GM19099 (cell line): ENCODE data around the gene FBXO10.

Source experiments
- POLR2A ChIP-seq: IDR thresholded peaks from 3 replicates; pipeline ENCODE4 v1.6.1; 2011; ENCODE audit warnings: low read depth; ENCODE audit not compliant: insufficient read length; ENCODE audit errors: extremely low read depth

The FBXO10 gene

DNA sequence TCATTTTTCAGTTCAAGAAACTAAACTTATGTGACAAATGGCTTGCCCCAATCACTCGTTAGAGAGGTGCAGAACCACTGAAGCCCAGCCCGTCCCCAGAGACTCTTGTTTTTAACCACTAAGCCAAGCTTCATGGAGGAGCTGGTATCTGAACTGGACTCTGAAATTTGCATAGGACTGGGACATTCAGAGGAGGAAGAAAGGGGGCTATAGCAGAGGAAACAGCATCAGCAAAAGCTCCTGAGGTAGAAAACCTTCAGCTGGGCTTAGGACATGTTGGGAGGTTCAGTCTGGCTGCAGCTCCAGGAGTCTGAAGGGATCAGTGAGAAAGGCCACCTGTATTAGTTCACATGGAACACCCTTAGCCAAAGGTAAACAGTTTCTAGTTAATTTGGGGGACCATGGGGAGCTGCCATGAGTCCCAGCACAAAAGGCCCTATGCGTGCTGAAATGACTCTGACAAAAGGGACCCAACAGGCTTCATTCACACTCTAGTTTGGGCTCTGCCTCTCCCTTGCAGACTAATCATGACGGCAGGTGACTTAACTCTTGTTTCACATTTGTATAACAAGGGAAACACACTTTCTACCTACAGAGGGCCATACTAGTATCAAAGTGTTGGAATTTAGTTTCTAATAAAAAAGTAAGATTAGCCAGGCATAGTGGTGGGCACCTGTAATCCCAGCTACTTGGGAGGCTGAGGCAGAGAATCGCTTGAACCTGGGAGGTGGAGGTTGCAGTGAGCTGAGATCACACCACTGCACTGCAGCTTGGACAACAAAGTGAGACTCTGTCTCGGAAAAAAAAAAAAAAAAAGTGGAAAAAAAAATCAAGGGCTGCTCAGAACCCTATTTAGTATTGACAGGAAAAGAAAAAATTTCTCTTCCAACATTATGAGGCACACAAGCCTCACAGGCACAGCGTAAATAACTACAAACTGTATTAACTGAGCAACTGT is 10.2 kb downstream of the FBXO10 start:
- no peak for TF ChIP-seq POLR2A

- no peak for TF ChIP-seq POLR2A
Observed at GRCh38 chr9:37564916-37565315, 11.3 kb downstream of the FBXO10 start.

- TF ChIP-seq POLR2A = no peak
Observed at GRCh38 chr9:37563806-37564513, 12.2 kb downstream of the FBXO10 start.

DNA sequence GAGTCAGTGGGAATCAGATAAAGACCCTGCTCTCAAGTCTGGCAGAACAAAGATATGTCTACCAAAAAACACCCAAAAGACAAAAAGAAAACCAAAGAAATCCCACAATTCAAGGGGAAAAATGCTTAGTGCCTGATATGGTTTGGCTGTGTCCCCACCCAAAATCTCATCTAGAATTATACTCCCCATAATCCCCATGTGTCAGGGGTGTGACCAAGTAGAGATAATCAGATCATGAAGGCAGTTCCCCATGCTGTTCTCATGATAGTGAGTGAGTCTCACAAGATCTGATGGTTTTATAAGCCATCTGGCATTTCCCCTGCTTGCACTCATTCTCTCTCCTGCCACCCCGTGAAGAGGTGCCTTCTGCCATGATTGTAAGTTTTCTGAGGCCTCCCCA is 13.4 kb downstream of the FBXO10 start:
- TF ChIP-seq POLR2A = no peak

DNA sequence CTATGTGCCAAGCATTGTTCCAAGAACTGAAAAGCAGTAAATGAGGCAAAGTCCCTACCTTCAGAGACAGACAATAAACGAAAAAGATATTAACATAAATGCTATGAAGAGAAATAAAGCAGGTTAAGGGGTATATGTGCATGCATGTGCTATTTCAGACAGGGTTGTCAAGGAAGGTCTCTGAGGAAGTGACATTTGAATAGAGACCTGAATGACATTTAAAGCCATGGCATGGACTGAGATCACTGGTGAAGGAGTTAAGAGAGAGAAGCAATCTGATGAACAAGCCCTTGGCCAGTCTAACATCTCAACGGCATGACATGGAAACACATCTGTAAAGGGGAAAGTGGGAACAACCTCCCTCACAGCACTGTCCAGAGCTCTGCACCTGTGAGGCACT is 14.5 kb downstream of the FBXO10 start:
- TF ChIP-seq POLR2A = no peak

GRCh38 chr9:37559855-37560592 is 16.2 kb downstream of the FBXO10 start:
- TF ChIP-seq POLR2A = no peak

DNA sequence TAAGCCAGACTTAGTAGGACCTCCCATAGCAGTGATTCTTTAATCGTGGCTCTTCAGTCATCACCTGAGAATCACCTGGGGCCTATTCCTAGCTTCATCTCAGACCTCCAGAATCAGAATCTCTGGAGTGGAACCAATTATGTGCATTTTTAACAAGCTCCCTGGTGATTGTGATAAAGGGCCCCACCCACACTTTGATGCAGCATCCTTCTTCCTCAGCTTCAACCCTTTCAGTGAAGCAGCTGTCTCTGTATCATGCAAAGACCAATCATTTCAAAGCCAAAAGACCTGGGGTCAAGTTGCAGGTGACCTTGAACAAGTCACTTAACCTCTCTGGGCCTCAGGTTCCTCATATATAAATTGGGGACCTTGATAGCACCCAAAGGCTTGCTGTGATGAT is 17.1 kb downstream of the FBXO10 start:
- no peak for TF ChIP-seq POLR2A

DNA sequence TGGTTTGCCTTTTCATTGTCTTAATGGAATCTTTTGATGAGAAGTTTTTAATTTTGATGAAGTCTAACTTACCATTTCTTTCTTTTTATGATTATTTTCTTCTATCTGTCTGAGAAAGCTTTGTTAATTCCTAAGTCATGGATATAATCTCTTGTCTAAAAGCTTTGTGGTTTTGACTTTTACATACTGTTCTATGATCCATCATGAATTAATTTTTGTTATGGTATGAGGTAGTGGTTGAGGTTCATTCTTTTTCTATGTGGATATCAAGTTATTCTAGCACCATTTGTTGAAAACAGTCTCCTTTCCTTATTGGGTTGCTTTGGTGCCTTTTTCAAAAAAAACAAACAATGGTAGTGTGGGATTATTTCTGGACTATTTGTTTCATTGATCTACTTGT is 20.4 kb downstream of the FBXO10 start:
- no peak for TF ChIP-seq POLR2A

- TF ChIP-seq POLR2A = no peak
Observed at GRCh38 chr9:37554318-37554717, 21.9 kb downstream of the FBXO10 start.

- TF ChIP-seq POLR2A = no peak
Observed at GRCh38 chr9:37551888-37552287, 24.3 kb downstream of the FBXO10 start.

- no peak for TF ChIP-seq POLR2A
Observed at GRCh38 chr9:37551468-37551867, 24.7 kb downstream of the FBXO10 start.

- no peak for TF ChIP-seq POLR2A
Observed at GRCh38 chr9:37550781-37551180, 25.4 kb downstream of the FBXO10 start.

DNA sequence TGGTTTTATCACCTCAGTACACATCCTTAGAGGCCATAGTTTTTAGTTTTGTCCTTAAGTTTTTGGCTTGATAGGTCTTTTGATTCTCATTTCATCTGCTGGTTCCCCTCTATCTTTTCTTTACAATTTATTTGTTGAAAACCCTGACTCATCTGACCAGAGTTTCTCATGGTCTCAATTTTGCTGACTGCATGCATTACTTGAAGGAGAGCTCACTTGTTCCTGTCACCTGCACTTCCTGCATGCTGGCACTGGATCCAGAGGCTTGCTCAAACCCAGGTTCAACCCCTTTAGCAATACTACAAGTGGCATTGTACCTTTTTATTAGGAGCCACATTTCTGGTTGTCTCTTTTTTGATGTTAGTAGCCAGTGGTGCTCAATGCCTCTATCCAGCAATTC is 26.7 kb downstream of the FBXO10 start:
- TF ChIP-seq POLR2A = no peak

DNA sequence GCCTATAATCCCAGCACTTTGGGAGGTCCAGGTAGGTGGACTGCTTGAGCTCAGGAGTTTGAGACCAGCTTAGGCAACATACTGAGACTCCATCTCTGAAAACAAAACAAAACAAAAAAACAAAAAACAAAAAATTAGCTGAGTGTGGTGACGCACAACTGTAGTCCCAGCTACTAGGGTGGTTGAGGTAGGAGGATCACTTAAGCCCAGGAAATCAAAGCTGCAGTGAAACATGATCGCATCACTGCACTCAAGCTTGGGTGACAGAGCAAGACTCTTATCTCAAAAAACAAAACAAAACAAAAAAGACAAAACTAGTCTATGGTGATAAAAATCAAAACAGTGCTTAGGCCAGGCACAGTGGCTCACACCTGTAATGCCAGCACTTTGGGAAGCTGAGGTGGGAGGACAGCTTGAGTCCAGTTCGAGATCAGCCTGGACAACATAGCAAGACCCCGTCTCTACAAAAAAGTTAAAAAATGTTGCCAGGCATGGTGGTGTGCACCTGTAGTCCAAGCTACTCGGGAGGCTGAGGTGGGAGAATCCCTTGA is 28.8 kb downstream of the FBXO10 start:
- no peak for TF ChIP-seq POLR2A

DNA sequence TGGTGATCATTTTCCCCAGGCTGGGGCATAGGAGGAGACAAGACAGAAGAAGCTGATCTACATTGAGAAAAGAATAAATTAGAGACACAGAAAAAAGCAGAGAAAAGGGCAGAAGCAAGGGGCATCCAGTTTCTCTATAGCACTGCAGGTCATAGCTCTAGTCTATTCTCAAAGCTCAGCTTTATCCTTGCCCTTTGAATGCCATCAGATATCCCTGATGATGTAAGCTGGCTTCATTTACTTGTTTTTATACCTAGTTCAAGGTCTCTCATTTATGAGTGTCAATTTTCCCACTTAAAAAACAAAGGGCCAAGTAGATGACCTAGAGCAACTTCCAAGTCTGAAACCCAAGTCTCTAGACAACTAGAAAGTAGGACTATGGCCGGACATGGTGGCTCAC is 32.7 kb downstream of the FBXO10 start:
- TF ChIP-seq POLR2A = no peak
